GM10266 (cell line): Measurements from ENCODE around the gene DRAXIN.

Experiments
- DNase-seq: peaks from one replicate; pipeline ENCODE4 v3.0.0; 2012; ENCODE audit errors: extremely low spot score
- TF ChIP-seq, protein P1 (sequence below): IDR thresholded peaks from 2 replicates; pipeline ENCODE4 v1.5.1; 2012; ENCODE audit warnings: mild to moderate bottlenecking, low read depth; ENCODE audit not compliant: control insufficient read depth, insufficient read depth; ENCODE audit errors: missing control alignments

The DRAXIN gene

DNA sequence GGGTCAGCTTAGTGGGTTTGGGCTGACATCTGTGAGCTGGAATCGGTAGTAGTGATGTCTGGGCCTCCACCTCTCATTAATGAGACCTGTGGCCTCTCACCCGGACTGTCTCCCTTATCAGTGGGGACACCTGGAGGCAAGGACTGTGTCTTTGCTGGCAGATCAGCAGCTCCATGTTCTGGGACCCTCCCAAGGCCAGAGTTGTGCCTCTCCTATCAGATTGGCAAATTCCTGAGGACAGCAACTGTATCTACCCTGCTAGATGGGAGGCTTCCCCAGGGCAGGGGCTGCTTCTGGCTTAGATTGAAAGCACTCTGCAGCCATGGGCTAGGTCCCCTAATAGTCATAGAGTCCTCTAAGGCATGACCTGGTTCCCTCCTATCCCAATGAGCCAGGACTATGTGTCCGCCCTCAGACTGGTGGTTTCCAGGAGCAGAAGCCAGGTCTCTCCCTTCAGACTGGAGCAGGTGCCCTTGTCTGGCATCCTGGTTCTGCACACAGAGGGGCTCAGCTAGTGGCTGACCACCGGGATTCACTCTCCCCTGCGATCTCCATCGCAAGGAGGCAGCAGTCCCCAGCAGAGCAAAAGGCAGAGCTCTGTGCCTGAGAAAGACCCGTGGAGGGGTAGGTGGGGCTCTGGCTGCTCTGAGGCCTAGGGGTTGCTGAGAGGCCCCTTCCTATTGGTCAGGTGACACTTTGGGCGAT, 5.8 kb downstream of the DRAXIN start:
- TF ChIP-seq, protein P1, sequence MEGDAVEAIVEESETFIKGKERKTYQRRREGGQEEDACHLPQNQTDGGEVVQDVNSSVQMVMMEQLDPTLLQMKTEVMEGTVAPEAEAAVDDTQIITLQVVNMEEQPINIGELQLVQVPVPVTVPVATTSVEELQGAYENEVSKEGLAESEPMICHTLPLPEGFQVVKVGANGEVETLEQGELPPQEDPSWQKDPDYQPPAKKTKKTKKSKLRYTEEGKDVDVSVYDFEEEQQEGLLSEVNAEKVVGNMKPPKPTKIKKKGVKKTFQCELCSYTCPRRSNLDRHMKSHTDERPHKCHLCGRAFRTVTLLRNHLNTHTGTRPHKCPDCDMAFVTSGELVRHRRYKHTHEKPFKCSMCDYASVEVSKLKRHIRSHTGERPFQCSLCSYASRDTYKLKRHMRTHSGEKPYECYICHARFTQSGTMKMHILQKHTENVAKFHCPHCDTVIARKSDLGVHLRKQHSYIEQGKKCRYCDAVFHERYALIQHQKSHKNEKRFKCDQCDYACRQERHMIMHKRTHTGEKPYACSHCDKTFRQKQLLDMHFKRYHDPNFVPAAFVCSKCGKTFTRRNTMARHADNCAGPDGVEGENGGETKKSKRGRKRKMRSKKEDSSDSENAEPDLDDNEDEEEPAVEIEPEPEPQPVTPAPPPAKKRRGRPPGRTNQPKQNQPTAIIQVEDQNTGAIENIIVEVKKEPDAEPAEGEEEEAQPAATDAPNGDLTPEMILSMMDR = no peak
- DNase-seq = no peak

DNA sequence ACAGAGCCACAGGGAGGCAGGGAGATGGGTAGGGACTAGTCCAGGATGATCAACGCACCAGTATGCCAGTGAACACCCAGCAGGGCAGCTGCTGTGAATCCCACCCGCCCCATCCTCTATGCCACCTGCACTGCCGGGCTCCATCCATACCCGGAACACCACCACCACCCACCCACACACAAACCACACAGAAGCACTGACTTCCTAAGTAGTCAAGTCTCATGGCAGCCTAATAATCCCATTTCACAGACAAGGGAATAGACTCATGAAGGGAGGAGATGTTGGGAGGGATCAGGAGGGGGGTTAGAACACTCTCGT, 6.3 kb downstream of the DRAXIN start:
- no peak for DNase-seq
- TF ChIP-seq, protein P1 = no peak

DNA sequence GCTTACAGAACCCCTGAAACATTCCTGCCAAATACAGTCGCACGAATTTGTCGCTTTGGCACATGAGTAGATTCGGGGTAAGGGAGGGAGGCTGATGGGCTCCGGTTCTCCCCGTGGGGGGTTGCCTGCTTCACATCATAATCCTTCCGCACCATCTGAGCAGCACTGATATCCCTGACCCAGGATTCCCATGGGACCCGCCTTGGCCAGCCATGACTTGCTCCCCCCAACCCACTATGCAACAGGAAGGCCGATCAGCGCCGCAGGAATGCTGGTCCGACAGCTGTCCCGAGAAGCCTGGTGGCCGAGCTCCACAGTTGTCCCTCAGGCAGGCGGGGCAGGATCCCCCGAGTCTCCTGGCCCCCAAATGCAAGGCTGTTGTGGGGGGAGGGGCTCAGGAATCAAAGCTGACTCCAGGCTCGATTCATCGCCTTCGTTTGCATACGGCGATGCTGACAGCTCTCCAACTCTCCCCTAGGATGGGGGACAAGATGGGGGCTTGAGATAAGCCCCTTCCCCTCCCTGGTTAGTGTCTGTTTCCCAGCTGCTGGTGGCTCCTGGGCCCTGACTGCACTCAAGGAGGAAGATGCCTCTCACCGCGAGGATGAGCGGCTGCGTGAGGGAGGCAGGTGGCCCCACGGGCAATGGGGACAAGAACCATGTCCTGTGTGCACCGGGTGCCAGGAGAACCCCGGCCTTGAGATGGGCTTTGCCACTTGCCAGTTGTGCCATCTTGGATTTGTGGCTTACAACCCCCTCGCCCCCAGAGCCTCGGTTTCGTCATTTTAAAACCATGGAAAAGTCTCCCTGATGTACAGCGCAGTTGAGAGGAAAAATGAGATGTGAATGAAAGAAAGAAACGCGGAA, 9.3 kb downstream of the DRAXIN start:
- no peak for DNase-seq
- TF ChIP-seq, protein P1 = no peak

DNA sequence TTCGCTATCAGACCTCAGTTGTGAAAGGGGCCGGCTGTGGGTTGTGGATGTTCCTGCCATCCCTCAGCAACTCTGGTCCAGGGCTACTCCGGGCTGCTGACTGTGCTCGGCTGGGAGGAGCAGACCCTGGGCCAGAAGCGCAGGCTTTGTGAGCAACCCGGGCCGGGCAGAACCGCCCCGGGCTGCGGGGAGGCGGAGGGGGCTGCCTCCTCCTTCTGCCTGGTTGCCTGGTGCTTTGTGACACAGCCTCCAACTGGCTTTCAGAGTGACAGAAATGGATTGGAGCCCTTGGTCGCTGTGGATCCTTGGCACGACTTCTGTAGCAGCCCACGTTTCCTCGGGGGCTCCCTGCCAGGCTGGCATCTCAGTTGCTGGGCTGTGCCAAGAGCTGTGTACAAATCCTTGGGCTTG, 10.0 kb downstream of the DRAXIN start:
- TF ChIP-seq, protein P1 = no peak
- DNase-seq = no peak

DNA sequence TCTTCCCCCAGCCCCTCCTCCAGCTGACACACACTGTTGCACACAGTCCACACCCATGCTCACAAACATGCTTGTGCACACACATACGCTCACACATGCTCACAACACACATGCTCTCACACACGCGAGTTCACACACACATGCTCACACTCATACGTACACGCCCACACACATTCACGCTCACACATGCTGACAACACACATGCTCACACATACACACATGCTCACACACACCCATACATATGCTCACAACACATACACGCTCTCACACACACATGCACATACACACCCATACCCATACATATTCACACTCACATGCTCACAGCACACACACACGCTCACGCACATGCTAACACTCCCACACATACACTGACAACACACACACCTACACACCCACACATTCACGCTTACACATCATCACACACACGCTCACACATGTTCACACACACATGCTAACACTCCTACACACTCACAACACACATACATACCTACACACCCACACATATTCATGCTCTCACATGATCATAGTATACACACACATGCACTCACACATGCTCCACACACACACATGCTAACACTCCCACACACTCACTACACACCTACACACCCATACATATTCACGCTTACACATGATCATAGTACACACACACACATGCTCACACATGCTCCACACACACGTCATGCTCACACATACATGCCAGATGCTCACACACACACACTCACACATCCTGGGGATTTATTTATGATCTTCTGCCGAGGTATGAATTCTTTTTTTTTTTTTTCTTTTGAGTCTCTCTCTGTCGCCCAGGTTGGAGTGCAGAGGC, 10.7 kb downstream of the DRAXIN start:
- no peak for DNase-seq
- TF ChIP-seq, protein P1 = no peak

DNA sequence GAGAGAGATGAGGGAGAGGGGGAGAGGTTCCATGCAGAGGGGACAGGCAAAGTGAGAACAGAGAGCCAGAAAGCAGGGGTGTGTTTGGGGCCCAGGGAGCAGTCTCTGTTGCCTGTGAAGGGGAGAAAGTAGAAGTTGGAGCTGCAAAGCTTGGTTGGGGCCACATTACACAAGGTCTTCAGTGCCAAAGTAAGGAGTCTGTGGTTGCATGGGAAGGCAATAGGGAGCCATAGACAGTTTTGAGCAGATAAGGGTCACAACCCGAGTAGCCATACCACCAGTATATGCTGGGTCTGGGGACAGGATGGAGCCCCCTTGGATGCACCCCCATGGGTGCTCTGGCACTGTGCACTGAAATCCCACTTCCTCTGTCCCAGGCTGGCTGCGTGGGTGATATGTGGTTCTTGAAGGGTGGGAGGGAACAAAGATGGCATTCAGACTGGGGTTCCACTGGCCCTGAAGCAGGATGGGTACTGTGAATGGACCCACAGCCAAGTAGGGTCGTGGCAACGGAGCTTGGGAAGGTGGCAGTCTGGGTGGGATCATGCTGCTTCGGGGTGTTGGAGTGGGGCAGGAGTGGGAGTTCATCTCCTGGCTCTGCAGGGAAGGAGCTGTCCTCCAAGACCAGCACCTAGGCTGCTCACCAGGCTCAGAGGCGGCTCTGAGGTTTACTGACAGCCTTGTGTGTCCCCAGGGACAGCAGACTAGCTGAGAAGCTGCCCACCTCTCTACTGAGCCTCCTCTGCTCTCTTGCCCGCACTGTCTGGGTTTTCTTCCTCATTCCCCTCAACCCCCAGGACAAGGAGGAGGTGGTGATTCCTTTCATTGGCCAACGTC, 12.1 kb downstream of the DRAXIN start:
- DNase-seq = no peak
- TF ChIP-seq, protein P1 = no peak
